NCI-H2227 (cell line): ENCODE results near the gene MATN1.

Experiments
- DNase-seq: peaks from one replicate; lab custom pipeline; 2025; ENCODE audit not compliant: unreplicated experiment; lab: John Stamatoyannopoulos, UW

The MATN1 gene

DNA sequence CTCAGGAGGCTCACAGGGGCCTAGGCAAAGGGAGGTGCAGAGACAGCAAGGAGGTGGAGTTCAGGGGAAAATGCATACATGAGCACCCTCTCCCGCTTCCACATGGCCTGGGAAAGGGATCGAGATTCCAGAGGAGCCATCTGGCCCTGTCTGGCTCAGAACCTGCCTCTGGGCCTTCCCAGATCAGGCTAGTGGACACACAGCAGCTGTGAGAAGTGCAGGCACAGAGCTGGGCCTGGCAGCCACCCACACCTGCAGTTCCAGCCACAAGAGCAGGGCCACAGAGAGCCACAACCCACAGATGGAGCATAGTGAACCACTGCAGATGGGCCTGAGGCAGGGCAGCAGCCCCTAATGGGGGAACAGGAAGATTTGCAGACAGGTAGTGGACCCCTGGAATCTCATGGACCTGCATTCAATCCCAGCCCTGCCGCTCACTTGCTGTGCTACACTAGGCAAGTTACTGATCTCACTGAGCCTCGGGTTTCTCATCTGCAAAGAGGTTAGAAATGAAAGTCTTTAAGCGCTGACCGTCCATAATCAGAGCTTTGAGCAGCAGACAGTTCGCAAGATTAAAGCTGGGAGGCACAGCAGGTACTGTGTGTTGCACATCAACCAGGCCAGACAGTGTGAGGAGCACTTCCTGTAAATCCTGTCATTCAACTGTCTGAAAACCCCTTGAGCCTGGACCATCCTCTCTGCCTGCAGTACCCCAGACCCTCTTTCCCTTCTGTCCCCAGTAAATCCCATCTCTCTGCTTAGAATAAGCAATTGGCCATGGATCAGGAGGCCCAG lies 58.0 kb downstream of the MATN1 start:
- no peak for DNase-seq

DNA sequence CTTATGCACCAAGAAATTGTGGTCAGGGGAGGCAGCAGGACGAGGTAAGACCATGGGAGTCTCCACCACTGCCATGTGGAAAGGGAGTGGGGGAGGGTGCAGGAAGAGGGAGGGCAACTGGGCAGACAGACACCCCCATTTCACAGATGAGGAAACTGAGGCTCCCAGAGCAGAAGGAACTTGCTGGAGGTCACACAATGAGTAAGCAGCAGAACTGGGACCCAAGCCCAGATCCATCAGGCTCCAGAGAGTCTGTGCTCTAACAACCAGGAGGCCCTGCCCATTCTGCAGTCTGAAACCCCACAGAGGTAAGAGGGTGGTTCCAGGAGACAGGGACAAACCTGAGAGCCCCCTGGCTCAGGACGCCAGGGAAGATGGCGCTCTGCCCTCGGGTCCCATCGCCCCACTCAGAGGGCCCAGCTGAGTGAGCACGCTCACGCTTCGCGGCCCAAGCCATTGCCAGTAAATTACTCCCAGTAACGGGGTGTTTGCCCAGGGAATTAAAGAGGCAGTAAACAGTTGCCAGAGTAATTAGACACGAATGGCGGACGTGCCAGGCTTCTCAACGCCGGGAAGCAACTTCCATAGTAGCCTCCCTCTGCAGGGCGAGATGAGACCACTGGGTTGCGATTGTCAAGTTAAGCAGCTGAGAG lies 59.2 kb downstream of the MATN1 start:
- DNase-seq = no peak

- DNase-seq = peak; percentile 25
Observed at GRCh38 chr1:30663596-30664091, 59.7 kb downstream of the MATN1 start.

DNA sequence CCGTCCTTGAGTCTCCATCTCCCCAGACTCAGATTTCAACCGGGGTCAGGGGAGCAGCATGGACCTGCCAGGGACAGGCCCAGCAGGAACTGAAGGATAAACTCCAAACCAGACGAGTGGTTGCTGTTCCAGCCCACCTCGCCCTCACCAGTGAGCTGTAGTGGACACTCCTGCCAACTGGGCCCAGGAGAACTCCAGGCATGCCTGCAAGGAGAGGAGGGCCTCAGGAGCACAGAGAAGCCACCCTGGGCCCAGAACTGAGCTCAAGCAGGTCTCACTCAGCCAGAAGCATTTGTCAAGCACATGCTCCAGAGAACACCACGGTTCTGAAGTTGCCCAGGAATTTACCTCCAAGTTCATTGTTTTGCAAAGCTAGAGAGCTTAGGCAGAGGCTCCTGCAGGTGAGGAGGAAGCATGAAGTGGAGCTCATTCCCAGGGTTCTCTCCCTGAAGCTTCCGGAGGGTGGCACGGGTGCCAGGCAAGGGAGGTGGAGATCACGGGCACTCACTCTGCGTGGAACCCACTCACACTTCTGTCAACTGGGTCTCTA lies 61.0 kb downstream of the MATN1 start:
- no peak for DNase-seq

DNA sequence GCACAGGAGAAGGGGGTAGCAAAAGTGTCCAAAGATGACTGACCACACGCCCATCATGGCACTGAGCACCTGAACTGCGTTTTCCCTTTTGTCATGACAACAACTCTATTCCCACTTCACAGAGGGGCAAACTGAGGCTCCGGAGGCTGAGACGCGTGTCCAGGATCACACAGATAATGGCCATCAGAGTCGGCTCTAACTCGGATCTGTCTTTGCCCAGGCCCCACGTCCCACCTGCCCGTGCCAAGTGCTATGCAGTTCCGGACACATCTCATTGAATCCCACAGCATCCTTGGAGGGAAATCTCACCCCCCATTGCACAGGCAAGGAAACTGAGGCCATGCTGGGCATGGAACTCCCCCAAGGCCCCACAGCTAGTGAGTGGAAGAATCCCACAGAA lies 62.1 kb downstream of the MATN1 start:
- DNase-seq = no peak
